SK-N-SH (cell line): Measurements from ENCODE around the gene CDK14.

Source experiments
- CHD2 ChIP-seq: fragments of 150-350 bp; IDR thresholded peaks from 2 replicates; pipeline ENCODE4 v1.6.1; 2018; ENCODE audit warnings: low read length; ENCODE audit not compliant: partially characterized antibody
- CTCF ChIP-seq: fragments of 200-600 bp; sonication (generic); IDR thresholded peaks from 2 replicates; pipeline ENCODE4 v1.6.1; 2017; ENCODE audit warnings: antibody characterized with exemption, mild to moderate bottlenecking, moderate library complexity
- EP300 ChIP-seq, 2 experiments: IDR thresholded peaks; 2 replicates each; pipeline versions ENCODE4 v1.4.0 to v1.6.1; 2012; ENCODE audit warnings: borderline replicate concordance in 1 of 2, low read depth in 1 of 2, low read length in 1 of 2
- FOSL2 ChIP-seq: IDR thresholded peaks from 2 replicates; pipeline ENCODE4 v1.4.0; 2012; ENCODE audit warnings: low read depth, mild to moderate bottlenecking, moderate library complexity, borderline replicate concordance
- FOXM1 ChIP-seq: IDR thresholded peaks from 2 replicates; pipeline ENCODE4 v1.4.0; 2012; ENCODE audit warnings: low read depth, mild to moderate bottlenecking
- JUND ChIP-seq: IDR thresholded peaks from 2 replicates; pipeline ENCODE4 v1.4.0; 2012
- MAX ChIP-seq: IDR thresholded peaks from 2 replicates; pipeline ENCODE4 v1.4.0; 2012; ENCODE audit warnings: low read depth
- NRF1 ChIP-seq: IDR thresholded peaks from 2 replicates; pipeline ENCODE4 v1.6.1; 2012; ENCODE audit warnings: low read depth, mild to moderate bottlenecking, low read length
- PBX3 ChIP-seq: IDR thresholded peaks from 2 replicates; pipeline ENCODE4; 2012
- POLR2AphosphoS5 ChIP-seq: IDR thresholded peaks from 2 replicates; pipeline ENCODE4 v1.6.1; 2012; ENCODE audit warnings: low read depth, low read length
- RAD21 ChIP-seq: IDR thresholded peaks from 2 replicates; pipeline ENCODE4 v1.6.1; 2012; ENCODE audit warnings: mild to moderate bottlenecking, low read length
- REST ChIP-seq: IDR thresholded peaks from 2 replicates; pipeline ENCODE4 v1.6.1; 2012; ENCODE audit warnings: mild to moderate bottlenecking, low read depth, low read length, moderate library complexity
- RFX5 ChIP-seq: IDR thresholded peaks from 2 replicates; pipeline ENCODE4 v1.6.1; 2012; ENCODE audit warnings: mild to moderate bottlenecking, improper control_type of control experiment, low read length
- YY1 ChIP-seq: IDR thresholded peaks from 2 replicates; pipeline ENCODE4 v1.4.0; 2012; ENCODE audit warnings: low read depth, mild to moderate bottlenecking

- no peak for TF ChIP-seq CTCF
- TF ChIP-seq YY1 = no peak
- TF ChIP-seq EP300 (IDR thresholded peaks at IDR 0.05; ENCODE audit: borderline replicate concordance in 1 of 2, low read depth in 1 of 2, low read length in 1 of 2) = no peak
- no peak for TF ChIP-seq RFX5
- no peak for TF ChIP-seq JUND
- no peak for TF ChIP-seq NRF1
- no peak for TF ChIP-seq REST
- TF ChIP-seq CHD2 = no peak
- TF ChIP-seq FOSL2 = no peak
- TF ChIP-seq POLR2AphosphoS5 = no peak
- no peak for TF ChIP-seq RAD21
- TF ChIP-seq MAX = no peak
- no peak for TF ChIP-seq FOXM1
- TF ChIP-seq PBX3 = no peak
These were observed 539.2 kb downstream of the CDK14 start for GRCh38 chr7:91135300-91135699.
